ENCODE results near the gene STAG1. TPM values are rescaled to one million over a fixed set of nuclear protein-coding genes. Genes with fewer than 3 reads are reported as not detected.
A peak's percentile ranks its signal among the peaks of the same experiment; 100 is the strongest.

Gene STAG1
- polyA plus RNA-seq, 2 of the 4 experiments (the other 2 are of a cell fraction): 12.8 to 19.2 TPM

GRCh38 chr3:136658946-136659682 is 93.1 kb downstream of the STAG1 start:
- POLR2A ChIA-PET: no interaction called here
- no peak overlapping the region for H3K4me2 ChIP-seq

GRCh38 chr3:136657526-136657925 is 94.7 kb downstream of the STAG1 start:
- H3K4me1 ChIP-seq: peaks cover 6% of the 10 kb centered on the region; the same call in 1 of the 3 replicates
- H3K27ac ChIP-seq: no peak overlapping the region
- WGBS (ENCODE audit: missing lambda C conversion rate): 97% methylated on average over 3 of the region's 3 CpGs
- TF ChIP-seq PHF8 (IDR thresholded peaks at IDR 0.05; ENCODE audit: borderline replicate concordance, low read depth) (no peak), POLR2AphosphoS2 (conservative IDR thresholded peaks at IDR 0.05; ENCODE audit: low read length) (no peak), CEBPB (IDR thresholded peaks at IDR 0.05) (no peak), BCL3 (IDR thresholded peaks at IDR 0.05) (no peak), SMC3 (IDR thresholded peaks at IDR 0.05) (no peak), RCOR1 (IDR thresholded peaks at IDR 0.05; ENCODE audit: low read depth, low read length) (no peak), RNF2 (IDR thresholded peaks at IDR 0.05; ENCODE audit: borderline replicate concordance, low read depth) (no peak), CHD2 (IDR thresholded peaks at IDR 0.05; ENCODE audit: low read length, partially characterized antibody) (no peak), BHLHE40 (IDR thresholded peaks at IDR 0.05; ENCODE audit: low read depth, low read length) (no peak), HOXB13 (CRISPR knock-in tag; IDR thresholded peaks at IDR 0.05; ENCODE audit: low read depth) (no peak), SREBF2 (IDR thresholded peaks at IDR 0.05) (no peak), NR3C1 (IDR thresholded peaks at IDR 0.05) (no peak)
- POLR2A ChIA-PET: no interaction called here
- FAIRE-seq: no peak
- H3K9me3 ChIP-seq: peaks cover 15% of the 10 kb centered on the region; the same call in 2 of the 3 replicates
- CTCF ChIA-PET: interaction anchor here (0.6 kb wide), 1 partner anchor 60 kb away, joined by 3 read pairs; no protein-coding TSS in a partner anchor
- H3K4me2 ChIP-seq: no peak overlapping the region
- no peak overlapping the region for H3K4me3 ChIP-seq
- ATAC-seq: no peak
- DNase-seq (ENCODE audit: low read depth in 1 of 2, low spot score in 1 of 2): no peak

More at GRCh38 chr3:136658946-136659682, 93.1 kb downstream of the STAG1 start:
- Histone ChIP-seq H3K27ac (no peak overlapping the region), H3K9me3 (peaks cover 6% of the 10 kb centered on the region; the same call in 1 of the 3 replicates), H3K4me3 (no peak overlapping the region), H3K4me1 (peaks cover 6% of the 10 kb centered on the region; the same call in 1 of the 3 replicates)
- DNase-seq (ENCODE audit: low read depth in 1 of 2, low spot score in 1 of 2) (peak in 1 of 2 experiments; percentile 10), FAIRE-seq (no peak), ATAC-seq (no peak)
- CTCF ChIA-PET: interaction anchor here (1.1 kb wide), 1 partner anchor 93 kb away, joined by 3 read pairs; the partner anchor contains the start of gene STAG1
- 88% methylated on average over 8 of the region's 8 CpGs for WGBS (ENCODE audit: missing lambda C conversion rate)
- TF ChIP-seq ZSCAN20 (CRISPR knock-in tag; IDR thresholded peaks at IDR 0.05) (no peak), EP300 (IDR thresholded peaks at IDR 0.05) (no peak), RFX5 (IDR thresholded peaks at IDR 0.05) (peak; percentile 89)

GRCh38 chr3:136653628-136654027 is 98.5 kb downstream of the STAG1 start:
- no peak for ATAC-seq
- no peak for FAIRE-seq
- Histone ChIP-seq H3K4me2 (no peak overlapping the region), H3K4me3 (no peak overlapping the region), H3K4me1 (no peaks in the 10 kb centered on the region), H3K9me3 (peaks cover 15% of the 10 kb centered on the region; the same call in 2 of the 3 replicates), H3K27ac (no peak overlapping the region)
- ChIA-PET POLR2A (no interaction called here), CTCF (no interaction called here)
- no peak for DNase-seq (ENCODE audit: low read depth in 1 of 2, low spot score in 1 of 2)
- TF ChIP-seq GATA3 (IDR thresholded peaks at IDR 0.05; ENCODE audit: borderline replicate concordance) (no peak), BHLHE40 (IDR thresholded peaks at IDR 0.05; ENCODE audit: low read depth, low read length) (no peak), RAD21 (conservative IDR thresholded peaks at IDR 0.05 in 1 of 2, IDR thresholded peaks at IDR 0.05 in 1 of 2) (no peak), PHF8 (IDR thresholded peaks at IDR 0.05; ENCODE audit: borderline replicate concordance, low read depth) (no peak), MAX (IDR thresholded peaks at IDR 0.05) (no peak), E2F6 (IDR thresholded peaks at IDR 0.05; ENCODE audit: borderline replicate concordance, low read depth) (no peak), NPAS2 (CRISPR knock-in tag; IDR thresholded peaks at IDR 0.05; ENCODE audit: borderline replicate concordance) (no peak), MAFK (IDR thresholded peaks at IDR 0.05; ENCODE audit: partially characterized antibody) (no peak), EP300 (IDR thresholded peaks at IDR 0.05) (no peak), JUNB (IDR thresholded peaks at IDR 0.05) (no peak), HES2 (IDR thresholded peaks at IDR 0.05) (no peak), KDM5A (IDR thresholded peaks at IDR 0.05) (no peak), FOSL2 (IDR thresholded peaks at IDR 0.05) (no peak), FOSL2 (CRISPR knock-in tag; IDR thresholded peaks at IDR 0.05) (no peak), RFX5 (IDR thresholded peaks at IDR 0.05) (no peak), HOXB5 (CRISPR knock-in tag; IDR thresholded peaks at IDR 0.05) (no peak), CEBPB (IDR thresholded peaks at IDR 0.05) (no peak), ZNF302 (CRISPR knock-in tag; IDR thresholded peaks at IDR 0.05) (no peak)
- TF ChIP-seq, protein P1, sequence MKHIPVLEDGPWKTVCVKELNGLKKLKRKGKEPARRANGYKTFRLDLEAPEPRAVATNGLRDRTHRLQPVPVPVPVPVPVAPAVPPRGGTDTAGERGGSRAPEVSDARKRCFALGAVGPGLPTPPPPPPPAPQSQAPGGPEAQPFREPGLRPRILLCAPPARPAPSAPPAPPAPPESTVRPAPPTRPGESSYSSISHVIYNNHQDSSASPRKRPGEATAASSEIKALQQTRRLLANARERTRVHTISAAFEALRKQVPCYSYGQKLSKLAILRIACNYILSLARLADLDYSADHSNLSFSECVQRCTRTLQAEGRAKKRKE (CRISPR knock-in tag; IDR thresholded peaks at IDR 0.05; ENCODE audit: low read depth): no peak
- TF ChIP-seq, protein P2, sequence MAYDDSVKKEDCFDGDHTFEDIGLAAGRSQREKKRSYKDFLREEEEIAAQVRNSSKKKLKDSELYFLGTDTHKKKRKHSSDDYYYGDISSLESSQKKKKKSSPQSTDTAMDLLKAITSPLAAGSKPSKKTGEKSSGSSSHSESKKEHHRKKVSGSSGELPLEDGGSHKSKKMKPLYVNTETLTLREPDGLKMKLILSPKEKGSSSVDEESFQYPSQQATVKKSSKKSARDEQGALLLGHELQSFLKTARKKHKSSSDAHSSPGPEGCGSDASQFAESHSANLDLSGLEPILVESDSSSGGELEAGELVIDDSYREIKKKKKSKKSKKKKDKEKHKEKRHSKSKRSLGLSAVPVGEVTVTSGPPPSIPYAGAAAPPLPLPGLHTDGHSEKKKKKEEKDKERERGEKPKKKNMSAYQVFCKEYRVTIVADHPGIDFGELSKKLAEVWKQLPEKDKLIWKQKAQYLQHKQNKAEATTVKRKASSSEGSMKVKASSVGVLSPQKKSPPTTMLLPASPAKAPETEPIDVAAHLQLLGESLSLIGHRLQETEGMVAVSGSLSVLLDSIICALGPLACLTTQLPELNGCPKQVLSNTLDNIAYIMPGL (CRISPR knock-in tag; IDR thresholded peaks at IDR 0.05; ENCODE audit: borderline replicate concordance): no peak
